Gastroesophageal sphincter (tissue), 4 donors: Measurements from ENCODE around the gene NAP1L4. TPM values are rescaled to one million over a fixed set of nuclear protein-coding genes. Genes with fewer than 3 reads are reported as not detected.

ENCODE experiments used
- ATAC-seq: fragments of 150-250 bp; one replicate; pipeline ENCODE4 v1.9.1; 2016; ENCODE audit warnings: mild to moderate bottlenecking, moderate library complexity
- H3K27ac ChIP-seq, 4 donors: fragments of 200-600 bp; sonication (generic) in 3 of 4; 1 replicate in 3 of 4; 2 replicates in 1 of 4; pipeline ENCODE4 v1.5.1; 2016 to 2019
- H3K27me3 ChIP-seq: fragments of 200-600 bp; sonication (generic); one replicate; pipeline ENCODE4 v1.5.1; 2019
- H3K36me3 ChIP-seq, 2 donors: fragments of 200-600 bp; sonication (generic); one replicate each; pipeline ENCODE4 v1.5.1; 2019; ENCODE audit warnings: control low read depth in 1 of 2
- H3K4me1 ChIP-seq, 3 donors: fragments of 200-600 bp; sonication (generic); 1 replicate in 2 of 3; 2 replicates in 1 of 3; pipeline ENCODE4 v1.5.1; 2016 to 2019; ENCODE audit warnings: control low read depth in 2 of 3
- H3K4me3 ChIP-seq, 2 donors: fragments of 200-600 bp; sonication (generic); one replicate each; pipeline ENCODE4 v1.5.1; 2019; ENCODE audit warnings: mild to moderate bottlenecking in 1 of 2, moderate library complexity in 1 of 2
- H3K9me3 ChIP-seq, 3 donors: fragments of 200-600 bp; sonication (generic); one replicate each; pipeline ENCODE4 v1.5.1; 2017 to 2019; ENCODE audit warnings: control low read depth in 2 of 3
- EP300 ChIP-seq: sonication (generic); formaldehyde crosslinking; IDR thresholded peaks from one replicate; pipeline ENCODE4 v1.6.1; 2017; ENCODE audit warnings: antibody characterized with exemption, mild to moderate bottlenecking
- POLR2A ChIP-seq, 2 donors: fragments of 450-650 bp; IDR thresholded peaks; one replicate each; pipeline ENCODE4 v1.6.1; 2017; ENCODE audit warnings: antibody characterized with exemption in 2 of 2, mild to moderate bottlenecking in 2 of 2, moderate library complexity in 1 of 2
- POLR2AphosphoS5 ChIP-seq: sonication (generic); formaldehyde crosslinking; IDR thresholded peaks from one replicate; pipeline ENCODE4 v1.6.1; 2017; ENCODE audit warnings: antibody characterized with exemption
- WGBS, 2 donors: methylation state at CpG; one replicate each; pipeline ENCODE4 v1.1.5; 2018; ENCODE audit warnings: low coverage in 1 of 2; 5-methylcytosine and 5-hydroxymethylcytosine counted together
- total RNA-seq, 4 donors: library from RNA; depleted of rRNA; stranded (reverse); fragments of >200 nt; gene quantifications; one replicate each; pipeline ENCODE4 v1.1.0, GENCODE V29; 2016
- TF ChIP-seq, protein P1 (sequence below), 4 experiments: fragments of 200-600 bp in 2 of 4; fragments of 450-650 bp in 2 of 4; sonication (generic) in 1 of 4; IDR thresholded peaks; one replicate each; pipeline ENCODE4 v1.5.1; 2017 to 2019; ENCODE audit warnings: antibody characterized with exemption in 4 of 4, mild to moderate bottlenecking in 2 of 4, moderate library complexity in 2 of 4

Gene NAP1L4
- total RNA-seq, 4 donors from 2014 or later, result 107 to 175 (median 137) TPM

DNA sequence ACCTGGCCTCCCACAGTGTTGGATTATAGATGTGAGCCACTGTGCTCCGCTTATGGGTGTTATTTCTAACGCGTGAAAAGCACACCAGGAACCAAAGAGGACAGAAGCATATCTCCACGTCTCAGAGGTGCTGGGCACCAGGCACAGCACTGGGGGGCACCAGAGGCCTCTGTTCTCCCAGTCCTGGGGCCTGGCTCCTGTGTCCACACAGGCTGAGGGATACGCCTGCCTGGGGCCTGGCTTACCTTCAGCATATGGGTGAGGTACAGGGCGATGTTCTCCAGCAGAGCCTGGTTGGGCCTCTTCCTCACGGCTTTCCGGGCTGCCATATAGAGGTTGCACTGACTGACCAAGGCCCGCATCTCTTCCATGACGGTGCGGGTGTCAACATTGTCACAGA is 24.7 kb upstream of the NAP1L4 start:
- peaks cover 0 to 8% (median 0%) of the 10 kb centered on the region in 3 donors for H3K4me1 ChIP-seq
- ATAC-seq, result no peak
- H3K27me3 ChIP-seq, result no peaks in the 10 kb centered on the region
- TF ChIP-seq POLR2AphosphoS5 (no peak), POLR2A (IDR thresholded peaks at IDR 0.05) (no peak), EP300 (no peak)
- TF ChIP-seq, protein P1, sequence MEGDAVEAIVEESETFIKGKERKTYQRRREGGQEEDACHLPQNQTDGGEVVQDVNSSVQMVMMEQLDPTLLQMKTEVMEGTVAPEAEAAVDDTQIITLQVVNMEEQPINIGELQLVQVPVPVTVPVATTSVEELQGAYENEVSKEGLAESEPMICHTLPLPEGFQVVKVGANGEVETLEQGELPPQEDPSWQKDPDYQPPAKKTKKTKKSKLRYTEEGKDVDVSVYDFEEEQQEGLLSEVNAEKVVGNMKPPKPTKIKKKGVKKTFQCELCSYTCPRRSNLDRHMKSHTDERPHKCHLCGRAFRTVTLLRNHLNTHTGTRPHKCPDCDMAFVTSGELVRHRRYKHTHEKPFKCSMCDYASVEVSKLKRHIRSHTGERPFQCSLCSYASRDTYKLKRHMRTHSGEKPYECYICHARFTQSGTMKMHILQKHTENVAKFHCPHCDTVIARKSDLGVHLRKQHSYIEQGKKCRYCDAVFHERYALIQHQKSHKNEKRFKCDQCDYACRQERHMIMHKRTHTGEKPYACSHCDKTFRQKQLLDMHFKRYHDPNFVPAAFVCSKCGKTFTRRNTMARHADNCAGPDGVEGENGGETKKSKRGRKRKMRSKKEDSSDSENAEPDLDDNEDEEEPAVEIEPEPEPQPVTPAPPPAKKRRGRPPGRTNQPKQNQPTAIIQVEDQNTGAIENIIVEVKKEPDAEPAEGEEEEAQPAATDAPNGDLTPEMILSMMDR (IDR thresholded peaks at IDR 0.05), result no peak
- peaks cover 0 to 89% of the 10 kb centered on the region in 2 donors for H3K36me3 ChIP-seq
- H3K27ac ChIP-seq, result no peak overlapping the region
- no peak overlapping the region for H3K4me3 ChIP-seq
- no peaks in the 10 kb centered on the region for H3K9me3 ChIP-seq
- WGBS, 2 donors, result 96% methylated on average over 5 of the region's 11 CpGs; no CpG with 5 or more reads in 1 of the 2 donors

DNA sequence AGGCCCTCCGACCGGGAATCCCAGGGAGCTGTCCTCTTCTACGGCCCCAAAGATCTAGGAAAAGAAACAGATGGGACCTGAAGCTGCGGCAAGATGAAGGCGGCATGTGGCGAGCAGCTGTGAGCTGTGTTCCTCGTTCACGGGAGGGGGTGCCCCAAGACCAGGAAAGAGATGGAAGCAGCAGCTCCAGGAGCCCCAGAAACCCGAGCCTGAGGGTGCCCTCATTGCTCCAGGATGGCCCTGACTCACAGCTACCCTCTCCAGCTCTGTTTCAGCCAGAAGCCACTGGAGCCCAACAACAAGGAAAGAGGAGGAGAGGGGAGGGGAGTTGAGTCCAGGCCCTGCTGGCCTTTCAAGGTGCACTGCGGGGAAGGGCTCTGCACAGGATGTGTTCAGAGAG is 23.7 kb upstream of the NAP1L4 start:
- Histone ChIP-seq H3K9me3 (no peaks in the 10 kb centered on the region), H3K4me3 (no peak overlapping the region), H3K27ac (no peak overlapping the region), H3K36me3 (peaks cover 0 to 99% of the 10 kb centered on the region in 2 donors), H3K27me3 (no peaks in the 10 kb centered on the region), H3K4me1 (peaks cover 0 to 4% (median 0%) of the 10 kb centered on the region in 3 donors)
- ATAC-seq, result no peak
- WGBS, 2 donors, result 86 to 96% methylated on average over 4 to 8 of the region's 10 CpGs
- TF ChIP-seq POLR2AphosphoS5 (no peak), EP300 (no peak), POLR2A (IDR thresholded peaks at IDR 0.05) (no peak)
- TF ChIP-seq, protein P1 (IDR thresholded peaks at IDR 0.05), result no peak

DNA sequence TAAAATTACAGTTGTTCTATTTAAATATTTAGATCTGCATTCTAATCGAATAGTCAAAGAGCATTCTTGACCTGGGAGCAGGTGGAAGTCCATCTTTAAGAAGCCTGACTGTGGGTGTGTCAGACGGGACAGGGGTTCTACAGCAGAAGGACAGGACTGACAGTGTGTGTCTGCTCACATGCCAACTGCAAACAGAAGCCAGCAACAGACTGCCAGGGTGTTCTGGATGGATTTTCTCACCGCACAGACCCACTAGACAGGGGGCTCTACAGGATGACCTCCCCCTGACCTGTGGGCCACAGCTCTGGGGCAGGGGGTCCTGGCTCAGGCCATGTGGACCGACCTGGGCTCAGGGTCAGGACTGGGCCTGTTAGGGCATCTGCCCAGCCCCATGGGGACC is 22.8 kb upstream of the NAP1L4 start:
- no peak overlapping the region for H3K4me3 ChIP-seq
- ATAC-seq, result no peak
- H3K27ac ChIP-seq, result no peak overlapping the region
- TF ChIP-seq, protein P1 (IDR thresholded peaks at IDR 0.05), result no peak
- no peak for TF ChIP-seq POLR2A (IDR thresholded peaks at IDR 0.05)
- TF ChIP-seq POLR2AphosphoS5, result no peak
- no peak for TF ChIP-seq EP300
- peaks cover 0 to 100% of the 10 kb centered on the region in 2 donors for H3K36me3 ChIP-seq
- H3K9me3 ChIP-seq, result no peaks in the 10 kb centered on the region
- WGBS, 2 donors, result 66% methylated on average over 2 of the region's 4 CpGs; no CpG with 5 or more reads in 1 of the 2 donors
- no peaks in the 10 kb centered on the region for H3K27me3 ChIP-seq
- H3K4me1 ChIP-seq, result no peaks in the 10 kb centered on the region

DNA sequence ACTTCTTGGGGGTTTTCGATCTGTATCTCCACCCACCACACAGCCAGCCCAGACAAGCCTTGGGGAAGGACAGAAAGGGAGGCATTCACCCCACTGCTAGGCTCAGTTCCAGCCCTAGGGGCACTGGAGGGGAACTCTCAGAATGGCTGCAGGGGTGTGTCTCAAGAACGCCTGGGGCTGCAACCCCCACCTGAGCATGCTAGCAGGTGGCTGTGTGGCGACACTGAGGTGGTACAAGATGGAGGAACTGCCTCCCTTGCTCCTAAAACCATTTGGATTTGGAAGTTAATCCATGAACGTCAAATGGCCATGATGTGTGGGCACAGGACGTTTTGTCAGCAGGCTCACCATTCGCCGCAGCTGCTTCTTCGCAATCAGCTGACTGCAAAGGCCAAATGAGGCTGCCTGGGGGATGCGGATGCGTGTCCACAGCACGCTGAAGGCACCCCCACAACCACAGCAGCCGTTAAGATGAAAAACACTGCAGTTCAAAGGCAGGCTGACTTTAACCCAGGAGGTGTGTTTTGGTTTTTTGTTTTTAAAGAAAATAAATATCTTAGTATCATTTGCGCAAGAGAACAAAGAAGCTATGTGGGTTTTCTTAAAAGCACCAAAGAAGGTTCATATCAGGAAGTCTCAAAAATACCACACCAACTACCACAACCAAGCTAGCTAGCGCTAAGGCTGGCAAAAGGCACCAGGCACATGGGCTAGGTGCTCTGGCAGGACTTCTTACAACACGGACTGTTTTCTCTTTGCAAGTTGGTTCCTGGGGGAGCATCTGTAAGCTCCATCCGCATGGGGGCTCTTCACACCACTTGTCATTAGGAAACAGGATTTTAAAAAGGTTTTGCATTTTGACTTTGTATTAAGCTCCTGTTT is 22.2 kb upstream of the NAP1L4 start:
- ATAC-seq, result no peak
- TF ChIP-seq, protein P1 (IDR thresholded peaks at IDR 0.05), result no peak
- TF ChIP-seq EP300 (no peak), POLR2AphosphoS5 (no peak), POLR2A (IDR thresholded peaks at IDR 0.05) (no peak)
- WGBS, 2 donors, result 85 to 91% methylated on average over 6 to 12 of the region's 16 CpGs
- Histone ChIP-seq H3K9me3 (no peaks in the 10 kb centered on the region), H3K27ac (no peak overlapping the region), H3K27me3 (no peaks in the 10 kb centered on the region), H3K36me3 (peaks cover 0 to 100% of the 10 kb centered on the region in 2 donors), H3K4me1 (no peaks in the 10 kb centered on the region), H3K4me3 (no peak overlapping the region)
